ENCODE results near the gene ROCK2. TPM values are rescaled to one million over a fixed set of nuclear protein-coding genes. Genes with fewer than 3 reads are reported as not detected.

The ROCK2 gene
- total and polyA plus RNA-seq, 2 donors (not counting 1 experiment from before 2014, with no cell fraction given): 2.3 to 30.2 TPM

- Mint-ChIP-seq H3K9me3 (ENCODE audit: insufficient read depth) (no peaks in the 10 kb centered on the region), H3K4me3 (no peak overlapping the region), H3K27me3 (no peaks in the 10 kb centered on the region), H3K4me1 (peaks cover 9% of the 10 kb centered on the region), H3K27ac (no peak overlapping the region)
- Histone ChIP-seq H3K4me3 (ENCODE audit: control extremely low read depth in 1 of 5, extremely low read depth in 1 of 5, insufficient read depth in 1 of 5, low read depth in 2 of 5, low read length in 4 of 5) (no peak overlapping the region), H3K9ac (ENCODE audit: low read length) (no peak overlapping the region), H2AFZ (ENCODE audit: insufficient read depth, low read depth, low read length, poor library complexity, severe bottlenecking) (no peak overlapping the region), H3K9me3 (ENCODE audit: control extremely low read depth in 1 of 3, control insufficient read depth in 2 of 3, insufficient read depth in 1 of 3, low read length in 2 of 3) (no peaks in the 10 kb centered on the region), H3K36me3 (replicated peaks in 1 of 2; ENCODE audit: control extremely low read depth in 1 of 2, control insufficient read depth in 1 of 2, extremely low read depth in 1 of 2, insufficient read depth in 2 of 2, low read length in 1 of 2) (peaks cover 0 to 3% of the 10 kb centered on the region in 2 experiments), H3K27me3 (replicated peaks in 1 of 4; ENCODE audit: control extremely low read depth in 1 of 4, control insufficient read depth in 3 of 4, insufficient read depth in 4 of 4, low read length in 3 of 4) (no peaks in the 10 kb centered on the region), H4K20me1 (ENCODE audit: control insufficient read depth, insufficient read depth, low read length, poor library complexity, severe bottlenecking) (no peaks in the 10 kb centered on the region), H3K4me2 (replicated peaks; ENCODE audit: low read depth, low read length, poor library complexity, severe bottlenecking) (no peak overlapping the region), H3K27ac (ENCODE audit: low read length in 2 of 2) (no peak overlapping the region), H3K4me1 (ENCODE audit: control insufficient read depth in 2 of 2, insufficient read depth in 2 of 2, low read length in 2 of 2) (no peaks in the 10 kb centered on the region), H3K79me2 (ENCODE audit: control insufficient read depth, insufficient read depth, low read length) (no peaks in the 10 kb centered on the region)
- TF ChIP-seq CTCF (IDR thresholded peaks at IDR 0.05): no peak
- ChIA-PET CTCF (interaction anchor here (3.8 kb wide), 1 partner anchor 170 kb away, joined by 15 read pairs; no protein-coding TSS in a partner anchor), POLR2A (no interaction called here)
- DNase-seq (no peak), ATAC-seq (ENCODE audit: low read depth) (no peak)
- intact Hi-C loops (cut with micrococcal nuclease): no loop called here
- 94% methylated on average over 2 of the region's 2 CpGs for WGBS (ENCODE audit: insufficient coverage)
Measured at GRCh38 chr2:11242542-11243174, 101.8 kb downstream of the ROCK2 start.

- 100% methylated on average over 2 of the region's 3 CpGs for WGBS (ENCODE audit: insufficient coverage)
- Histone ChIP-seq H2AFZ (ENCODE audit: insufficient read depth, low read depth, low read length, poor library complexity, severe bottlenecking) (no peak overlapping the region), H3K4me1 (ENCODE audit: control insufficient read depth in 2 of 2, insufficient read depth in 2 of 2, low read length in 2 of 2) (no peaks in the 10 kb centered on the region), H3K36me3 (replicated peaks in 1 of 2; ENCODE audit: control extremely low read depth in 1 of 2, control insufficient read depth in 1 of 2, extremely low read depth in 1 of 2, insufficient read depth in 2 of 2, low read length in 1 of 2) (peaks cover 0 to 3% of the 10 kb centered on the region in 2 experiments), H3K9ac (ENCODE audit: low read length) (no peak overlapping the region), H3K27ac (ENCODE audit: low read length in 2 of 2) (no peak overlapping the region), H4K20me1 (ENCODE audit: control insufficient read depth, insufficient read depth, low read length, poor library complexity, severe bottlenecking) (no peaks in the 10 kb centered on the region), H3K79me2 (ENCODE audit: control insufficient read depth, insufficient read depth, low read length) (no peaks in the 10 kb centered on the region), H3K4me3 (ENCODE audit: control extremely low read depth in 1 of 5, extremely low read depth in 1 of 5, insufficient read depth in 1 of 5, low read depth in 2 of 5, low read length in 4 of 5) (no peak overlapping the region), H3K27me3 (replicated peaks in 1 of 4; ENCODE audit: control extremely low read depth in 1 of 4, control insufficient read depth in 3 of 4, insufficient read depth in 4 of 4, low read length in 3 of 4) (no peaks in the 10 kb centered on the region), H3K9me3 (ENCODE audit: control extremely low read depth in 1 of 3, control insufficient read depth in 2 of 3, insufficient read depth in 1 of 3, low read length in 2 of 3) (no peaks in the 10 kb centered on the region), H3K4me2 (replicated peaks; ENCODE audit: low read depth, low read length, poor library complexity, severe bottlenecking) (no peak overlapping the region)
- ChIA-PET POLR2A (no interaction called here), CTCF (interaction anchor here (3.8 kb wide), 1 partner anchor 171 kb away, joined by 15 read pairs; no protein-coding TSS in a partner anchor)
- no peak for DNase-seq
- H3K4me1 Mint-ChIP-seq: peaks cover 9% of the 10 kb centered on the region
- no peak overlapping the region for H3K27ac Mint-ChIP-seq
- TF ChIP-seq EZH2 (IDR thresholded peaks at IDR 0.05; ENCODE audit: borderline replicate concordance, insufficient read depth, low read depth, low read length, poor library complexity, severe bottlenecking): no peak
- no peak for TF ChIP-seq CTCF (IDR thresholded peaks at IDR 0.05)
- no peaks in the 10 kb centered on the region for H3K9me3 Mint-ChIP-seq (ENCODE audit: insufficient read depth)
- no peak for ATAC-seq (ENCODE audit: low read depth)
- no peaks in the 10 kb centered on the region for H3K27me3 Mint-ChIP-seq
- no peak overlapping the region for H3K4me3 Mint-ChIP-seq
- intact Hi-C loops (cut with micrococcal nuclease): no loop called here
Measured at GRCh38 chr2:11241412-11242203, 102.8 kb downstream of the ROCK2 start.
